HEK293 (cell line): ENCODE results near the gene PABPN1.
A peak's percentile ranks its signal among the peaks of the same experiment; 100 is the strongest.

Experiments used
- CTCF ChIA-PET: fragments of 350-600 bp; formaldehyde crosslinking; extraction: SDS; loops from one replicate; lab custom pipeline; 2021; ENCODE audit warnings: antibody characterized with exemption; lab: Yijun Ruan, JAX
- POLR2A ChIA-PET: fragments of 300-600 bp; formaldehyde crosslinking; extraction: SDS; loops from one replicate; lab custom pipeline; 2020; ENCODE audit warnings: antibody characterized with exemption, inconsistent platforms; lab: Yijun Ruan, JAX
- H3K27ac ChIP-seq: fragments of 200-500 bp; sonication (Bioruptor generic); 2 replicates; pipeline ENCODE4 v1.5.1; 2014; ENCODE audit warnings: low read depth, low read length, control low read depth, inconsistent platforms; ENCODE audit errors: extremely low read depth
- H3K36me3 ChIP-seq, 2 experiments: fragments of 200-500 bp in 1 of 2; sonication (Bioruptor generic) in 1 of 2; 1 replicate in 1 of 2; 2 replicates in 1 of 2; pipeline ENCODE4 v1.5.1; 2014 to 2017; ENCODE audit warnings: inconsistent platforms in 2 of 2, low read length in 2 of 2; ENCODE audit not compliant: control insufficient read depth in 2 of 2, insufficient read depth in 1 of 2
- H3K4me1 ChIP-seq: fragments of 200-500 bp; sonication (Bioruptor generic); 2 replicates; pipeline ENCODE4 v1.5.1; 2014; ENCODE audit warnings: mild to moderate bottlenecking, low read length, inconsistent platforms; ENCODE audit not compliant: control insufficient read depth, insufficient read depth
- H3K4me3 ChIP-seq: 2 replicates; pipeline ENCODE4 v1.5.1; 2011; ENCODE audit warnings: low read depth, mild to moderate bottlenecking, control low read depth, low read length, moderate library complexity
- H3K9me3 ChIP-seq: fragments of 200-500 bp; sonication (Bioruptor generic); 2 replicates; pipeline ENCODE4 v1.5.1; 2014; ENCODE audit warnings: low read depth, low read length, inconsistent platforms; ENCODE audit not compliant: control insufficient read depth, insufficient read depth
- EGR2 ChIP-seq: fragments of 450-650 bp; formaldehyde crosslinking; IDR thresholded peaks from 2 replicates; pipeline ENCODE4 v1.5.1; 2016; ENCODE audit warnings: low read depth, missing biosample characterization, missing genetic modification characterization
- INSM2 ChIP-seq: fragments of 450-650 bp; formaldehyde crosslinking; IDR thresholded peaks from 2 replicates; pipeline ENCODE4 v1.5.1; 2016; ENCODE audit warnings: missing biosample characterization, missing genetic modification characterization
- KLF1 ChIP-seq: fragments of 450-650 bp; formaldehyde crosslinking; IDR thresholded peaks from 2 replicates; pipeline ENCODE4 v1.5.1; 2016; ENCODE audit warnings: missing biosample characterization, missing genetic modification characterization
- KLF10 ChIP-seq: fragments of 450-650 bp; IDR thresholded peaks from 2 replicates; pipeline ENCODE4 v1.5.1; 2018; ENCODE audit warnings: missing biosample characterization, mild to moderate bottlenecking, missing genetic modification characterization
- KLF16 ChIP-seq: fragments of 450-650 bp; formaldehyde crosslinking; IDR thresholded peaks from 2 replicates; pipeline ENCODE4 v1.5.1; 2017; ENCODE audit warnings: missing biosample characterization, missing genetic modification characterization
- SALL2 ChIP-seq: fragments of 450-650 bp; formaldehyde crosslinking; IDR thresholded peaks from 2 replicates; pipeline ENCODE4 v1.5.0; 2017; ENCODE audit warnings: missing biosample characterization, mild to moderate bottlenecking, missing genetic modification characterization, borderline replicate concordance
- SCRT2 ChIP-seq: fragments of 450-650 bp; formaldehyde crosslinking; IDR thresholded peaks from 2 replicates; pipeline ENCODE4 v1.5.1; 2016; ENCODE audit warnings: missing biosample characterization, missing genetic modification characterization
- SP2 ChIP-seq: fragments of 450-650 bp; formaldehyde crosslinking; IDR thresholded peaks from 2 replicates; pipeline ENCODE4 v1.5.1; 2016; ENCODE audit warnings: missing biosample characterization, missing genetic modification characterization
- ZBTB17 ChIP-seq: fragments of 450-650 bp; formaldehyde crosslinking; IDR thresholded peaks from 2 replicates; pipeline ENCODE4 v1.5.1; 2016; ENCODE audit warnings: missing biosample characterization, missing genetic modification characterization
- ZBTB48 ChIP-seq: fragments of 450-650 bp; formaldehyde crosslinking; IDR thresholded peaks from 2 replicates; pipeline ENCODE4 v1.5.1; 2016; ENCODE audit warnings: missing biosample characterization, missing genetic modification characterization
- ZBTB49 ChIP-seq: fragments of 450-650 bp; formaldehyde crosslinking; IDR thresholded peaks from 2 replicates; pipeline ENCODE4 v1.5.1; 2016; ENCODE audit warnings: missing biosample characterization, missing genetic modification characterization, low read depth
- ZFP3 ChIP-seq: fragments of 450-650 bp; formaldehyde crosslinking; IDR thresholded peaks from 2 replicates; pipeline ENCODE4 v1.5.1; 2016; ENCODE audit warnings: low read depth, missing biosample characterization, missing genetic modification characterization
- ZNF133 ChIP-seq: fragments of 450-650 bp; formaldehyde crosslinking; IDR thresholded peaks from 2 replicates; pipeline ENCODE4 v1.5.1; 2016; ENCODE audit warnings: missing biosample characterization, missing genetic modification characterization
- ZNF214 ChIP-seq: fragments of 450-650 bp; formaldehyde crosslinking; IDR thresholded peaks from 2 replicates; pipeline ENCODE4 v1.5.1; 2017; ENCODE audit warnings: missing biosample characterization, mild to moderate bottlenecking, missing genetic modification characterization, borderline replicate concordance
- ZNF24 ChIP-seq: fragments of 450-650 bp; formaldehyde crosslinking; IDR thresholded peaks from 2 replicates; pipeline ENCODE4 v1.5.1; 2016; ENCODE audit warnings: missing biosample characterization, missing genetic modification characterization
- ZNF391 ChIP-seq: fragments of 450-650 bp; formaldehyde crosslinking; IDR thresholded peaks from 2 replicates; pipeline ENCODE4 v1.5.1; 2016; ENCODE audit warnings: low read depth, missing biosample characterization, missing genetic modification characterization, borderline replicate concordance
- ZNF394 ChIP-seq: fragments of 450-650 bp; formaldehyde crosslinking; IDR thresholded peaks from 2 replicates; pipeline ENCODE4 v1.5.1; 2016; ENCODE audit warnings: missing biosample characterization, missing genetic modification characterization, mild to moderate bottlenecking, moderate library complexity, borderline replicate concordance
- ZNF513 ChIP-seq: fragments of 450-650 bp; IDR thresholded peaks from 2 replicates; pipeline ENCODE4 v1.5.1; 2018; ENCODE audit warnings: missing biosample characterization, missing genetic modification characterization
- ZNF514 ChIP-seq: fragments of 450-650 bp; formaldehyde crosslinking; IDR thresholded peaks from 2 replicates; pipeline ENCODE4 v1.5.1; 2016; ENCODE audit warnings: missing biosample characterization, missing genetic modification characterization
- ZNF621 ChIP-seq: fragments of 450-650 bp; formaldehyde crosslinking; IDR thresholded peaks from 2 replicates; pipeline ENCODE4 v1.5.1; 2017; ENCODE audit warnings: missing biosample characterization, missing genetic modification characterization
- TF ChIP-seq, protein P1 (sequence below): fragments of 450-650 bp; formaldehyde crosslinking; IDR thresholded peaks from 2 replicates; pipeline ENCODE4 v1.5.1; 2016; ENCODE audit warnings: missing biosample characterization, missing genetic modification characterization

PABPN1 gene

GRCh38 chr14:23320584-23321571 is at the start of gene PABPN1 (continued):
- TF ChIP-seq ZBTB49 (tag by site-specific recombination) = no peak
- TF ChIP-seq ZNF514 (tag by site-specific recombination) = no peak
- no peak for TF ChIP-seq KLF10 (tag by site-specific recombination)
- 0 out of 2 replicates have a peak, but pooled peaks have one; percentile 19 for TF ChIP-seq ZNF394 (tag by site-specific recombination)
- TF ChIP-seq ZNF391 (tag by site-specific recombination) = peak; percentile 52; the same call in 1 of the 2 replicates
- TF ChIP-seq, all 188 proteins: peak for 46

GRCh38 chr14:23275412-23275811 is 45.8 kb upstream of the PABPN1 start:
- TF ChIP-seq EGR2 (peak; percentile 51; the same call in 1 of the 2 replicates), SALL2 (tag by site-specific recombination) (no peak), ZNF513 (tag by site-specific recombination) (peak; percentile 99)
- POLR2A ChIA-PET = interaction anchor here (1.0 kb wide), 1 partner anchor 32 kb away, joined by 6 read pairs; the partner anchor contains the start of gene BCL2L2

GRCh38 chr14:23277189-23277588 is 44.1 kb upstream of the PABPN1 start:
- 0 out of 2 replicates have a peak, but pooled peaks cover 3% of the 10 kb centered on the region for H3K4me1 ChIP-seq
- CTCF ChIA-PET = interaction anchor here (1.5 to 2.0 kb wide), 2 partner anchors 10 to 24 kb away, joined by 4 to 8 read pairs; no protein-coding TSS in a partner anchor
- H3K4me3 ChIP-seq = no peak overlapping the region
- POLR2A ChIA-PET = interaction anchor here (1.8 kb wide), 1 partner anchor 49 kb away, joined by 5 read pairs; no protein-coding TSS in a partner anchor
- no peaks in the 10 kb centered on the region for H3K9me3 ChIP-seq
- H3K36me3 ChIP-seq = peaks cover 0 to 14% of the 10 kb centered on the region in 2 experiments; a peak in 1 of 3 replicates
- no peak overlapping the region for H3K27ac ChIP-seq
- TF ChIP-seq ZBTB17 (tag by site-specific recombination) (no peak), ZFP3 (tag by site-specific recombination) (no peak), SP2 (tag by site-specific recombination) (no peak), ZNF24 (no peak), KLF1 (tag by site-specific recombination) (no peak), ZNF621 (tag by site-specific recombination) (no peak), ZNF133 (tag by site-specific recombination) (no peak), KLF16 (tag by site-specific recombination) (no peak), ZNF214 (tag by site-specific recombination) (no peak), ZBTB48 (tag by site-specific recombination) (no peak), INSM2 (tag by site-specific recombination) (no peak), EGR2 (no peak), SCRT2 (no peak)
- TF ChIP-seq, protein P1, sequence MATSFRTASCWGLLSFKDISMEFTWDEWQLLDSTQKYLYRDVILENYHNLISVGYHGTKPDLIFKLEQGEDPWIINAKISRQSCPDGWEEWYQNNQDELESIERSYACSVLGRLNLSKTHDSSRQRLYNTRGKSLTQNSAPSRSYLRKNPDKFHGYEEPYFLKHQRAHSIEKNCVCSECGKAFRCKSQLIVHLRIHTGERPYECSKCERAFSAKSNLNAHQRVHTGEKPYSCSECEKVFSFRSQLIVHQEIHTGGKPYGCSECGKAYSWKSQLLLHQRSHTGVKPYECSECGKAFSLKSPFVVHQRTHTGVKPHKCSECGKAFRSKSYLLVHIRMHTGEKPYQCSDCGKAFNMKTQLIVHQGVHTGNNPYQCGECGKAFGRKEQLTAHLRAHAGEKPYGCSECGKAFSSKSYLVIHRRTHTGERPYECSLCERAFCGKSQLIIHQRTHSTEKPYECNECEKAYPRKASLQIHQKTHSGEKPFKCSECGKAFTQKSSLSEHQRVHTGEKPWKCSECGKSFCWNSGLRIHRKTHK (tag by site-specific recombination) = no peak

More at GRCh38 chr14:23275412-23275811, 45.8 kb upstream of the PABPN1 start:
- Histone ChIP-seq H3K4me1 (0 out of 2 replicates have a peak, but pooled peaks cover 3% of the 10 kb centered on the region), H3K27ac (no peak overlapping the region), H3K36me3 (peaks cover 0 to 14% of the 10 kb centered on the region in 2 experiments; a peak in 1 of 3 replicates), H3K4me3 (no peak overlapping the region), H3K9me3 (no peaks in the 10 kb centered on the region)
- CTCF ChIA-PET = interaction anchor here (0.6 kb wide), 1 partner anchor 51 kb away, joined by 3 read pairs; no protein-coding TSS in a partner anchor
